Motor neuron (in vitro differentiated cells): Measurements from ENCODE around the gene INPP4B. TPM values are rescaled to one million over a fixed set of nuclear protein-coding genes. Genes with fewer than 3 reads are reported as not detected.

Source experiments
- ATAC-seq, 8 experiments: fragments of 200-7000 bp; cut with Tn5 transposase; replicated peaks in 6 of 8; 2 replicates each; pipeline ENCODE4 v1.8.0; 2021; ENCODE audit warnings: mild to moderate bottlenecking in 8 of 8, moderate library complexity in 8 of 8
- H3K27ac ChIP-seq, 2 donors: fragments of 250-450 bp; sonication (Bioruptor Pico); 2 replicates each; pipeline ENCODE4 v1.9.0; 2021; ENCODE audit warnings: antibody characterized with exemption in 2 of 2, mild to moderate bottlenecking in 2 of 2, moderate library complexity in 1 of 2
- H3K4me1 ChIP-seq, 2 donors: fragments of 250-450 bp; sonication (Bioruptor Pico); replicated peaks in 1 of 2; 2 replicates each; pipeline ENCODE4 v1.6.1; 2021; ENCODE audit warnings: antibody characterized with exemption in 2 of 2, mild to moderate bottlenecking in 2 of 2, moderate library complexity in 1 of 2
- H3K4me3 ChIP-seq, 5 donors: fragments of 250-450 bp; sonication (Bioruptor Pico); 2 replicates each; pipeline ENCODE4 v1.9.0; 2021; ENCODE audit warnings: antibody characterized with exemption in 5 of 5, mild to moderate bottlenecking in 5 of 5, moderate library complexity in 4 of 5
- WGBS, 10 experiments: fragments of 450-650 bp; shearing (Covaris generic); methylation state at CpG; one replicate each; pipeline ENCODE4 v1.0.0; 2022; 5-methylcytosine and 5-hydroxymethylcytosine counted together
- in situ Hi-C, 9 experiments: fragments of 400-800 bp; cut with MboI; loops; one replicate each; pipeline ENCODE4 v1.15.0; 2021; ENCODE audit warnings: low sequenced_read_pairs in 9 of 9, low pct_unique_long_range_greater_than_20kb in 2 of 9; ENCODE audit not compliant: unreplicated experiment in 9 of 9
- total RNA-seq, 8 experiments: library from RNA; unstranded; fragments of 300-600 nt; gene quantifications; 2 replicates each; pipeline versions ENCODE4 v1.2.3 to v1.2.4, GENCODE V29; 2022

Gene INPP4B
- total RNA-seq, 8 experiments from 2014 or later = 0.54 to 62.3 (median 3.9) TPM

GRCh38 chr4:142480244-142480643, 365.9 kb downstream of the INPP4B start:
- 17 to 100% (median 83%) methylated on average over 1 of the region's 1 CpG; no CpG with 5 or more reads in 4 of the 10 experiments for WGBS, 10 experiments
- in situ Hi-C loops = no loop called here
- ATAC-seq = no peak
- Histone ChIP-seq H3K4me1 (no peaks in the 10 kb centered on the region), H3K27ac (no peak overlapping the region), H3K4me3 (no peak overlapping the region)

DNA sequence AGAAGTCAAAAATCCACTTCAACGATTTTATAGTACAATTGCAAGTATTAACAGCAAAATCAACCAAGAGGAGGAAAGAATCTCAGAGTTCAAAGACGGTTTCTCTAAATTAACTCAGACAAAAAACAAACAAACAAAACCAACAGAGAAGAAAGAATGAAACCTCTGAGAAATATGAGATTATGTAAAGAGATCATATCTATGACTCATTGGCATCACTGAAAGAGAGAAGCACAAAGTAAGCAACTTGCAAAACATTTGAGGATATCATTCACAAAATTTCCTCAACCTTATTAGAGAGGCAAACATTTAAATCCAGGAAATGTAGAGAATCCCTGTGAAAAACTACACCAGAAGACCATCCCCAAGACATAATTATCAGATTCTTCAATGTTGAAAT, 370.4 kb downstream of the INPP4B start:
- 71 to 100% (median 81%) methylated on average over 2 of the region's 2 CpGs for WGBS, 10 experiments
- in situ Hi-C loops = no loop called here
- Histone ChIP-seq H3K4me1 (no peaks in the 10 kb centered on the region), H3K27ac (no peak overlapping the region), H3K4me3 (no peak overlapping the region)
- no peak for ATAC-seq

GRCh38 chr4:142474398-142475087, 371.6 kb downstream of the INPP4B start:
- peak in 3 of 8 experiments; percentile 26 to 58 (median 47) for ATAC-seq
- in situ Hi-C loops = no loop called here
- H3K4me3 ChIP-seq = no peak overlapping the region
- no peak overlapping the region for H3K27ac ChIP-seq
- 80 to 100% (median 100%) methylated on average over 1 to 3 of the region's 4 CpGs; no CpG with 5 or more reads in 7 of the 10 experiments for WGBS, 10 experiments
- no peaks in the 10 kb centered on the region for H3K4me1 ChIP-seq

GRCh38 chr4:142473960-142474338, 372.2 kb downstream of the INPP4B start:
- Histone ChIP-seq H3K4me3 (no peak overlapping the region), H3K4me1 (no peaks in the 10 kb centered on the region), H3K27ac (no peak overlapping the region)
- in situ Hi-C loops = no loop called here
- WGBS, 10 experiments = no CpG with 5 or more reads among the region's 4 CpGs
- no peak for ATAC-seq

DNA sequence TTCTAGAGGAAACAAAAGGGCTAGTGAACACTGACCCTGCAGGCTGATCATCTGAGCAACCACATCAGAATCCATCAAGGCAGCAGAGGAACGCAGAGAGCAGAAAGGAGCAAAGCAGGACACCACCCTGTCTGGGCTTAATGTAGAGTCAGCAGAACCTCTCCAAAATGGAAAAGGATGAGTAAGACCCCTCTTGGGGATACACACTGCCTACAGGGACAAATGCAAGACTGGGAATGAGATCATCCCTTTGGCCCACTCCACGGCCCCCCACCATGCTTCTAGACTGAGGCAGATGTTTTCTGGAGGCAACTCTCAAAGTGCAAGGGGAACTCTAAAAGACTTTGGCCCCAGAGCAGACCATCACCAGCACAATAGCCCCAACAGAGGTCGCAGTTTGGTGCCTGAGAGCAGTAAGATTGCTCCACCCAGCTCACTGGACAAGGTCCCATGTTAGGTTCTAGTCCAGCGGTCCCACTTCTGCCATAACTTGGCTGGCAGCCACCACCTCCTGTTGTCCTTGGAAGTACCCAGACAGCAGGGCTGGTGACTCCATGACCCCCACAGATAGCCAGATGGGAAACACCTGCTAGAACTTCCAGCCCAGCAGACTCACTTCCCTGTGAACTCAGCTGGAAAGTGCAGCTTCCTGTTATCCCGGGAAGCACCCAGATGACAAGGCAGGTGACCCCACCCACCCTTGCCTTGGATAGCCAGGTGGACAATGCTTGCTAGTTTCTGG, 372.7 kb downstream of the INPP4B start:
- no peaks in the 10 kb centered on the region for H3K4me1 ChIP-seq
- no peak for ATAC-seq
- H3K4me3 ChIP-seq = no peak overlapping the region
- in situ Hi-C loops = no loop called here
- WGBS, 10 experiments = 40 to 100% (median 82%) methylated on average over 1 to 2 of the region's 5 CpGs; no CpG with 5 or more reads in 4 of the 10 experiments
- H3K27ac ChIP-seq = no peak overlapping the region

DNA sequence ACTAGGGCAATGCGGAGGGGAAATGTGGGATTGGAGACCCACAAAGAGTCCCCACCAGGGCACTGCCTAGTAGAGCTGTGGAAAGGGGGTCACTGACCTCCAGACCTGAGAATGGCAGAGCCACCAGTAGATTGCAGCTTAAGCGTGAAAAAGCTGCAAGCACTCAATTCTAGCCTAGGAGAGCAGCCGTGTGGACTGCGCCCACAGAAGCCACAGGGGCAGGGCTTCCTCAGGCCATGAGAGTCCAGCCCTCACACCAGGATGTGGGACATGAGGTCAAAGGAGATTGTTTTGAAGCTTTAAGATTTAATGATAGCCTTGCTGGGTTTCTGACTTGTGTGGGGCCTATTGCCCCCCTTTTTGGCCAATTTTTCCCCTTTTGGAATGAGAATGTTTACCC, 379.0 kb downstream of the INPP4B start:
- no peak for ATAC-seq
- Histone ChIP-seq H3K27ac (no peak overlapping the region), H3K4me3 (no peak overlapping the region), H3K4me1 (no peaks in the 10 kb centered on the region)
- in situ Hi-C loops = no loop called here
- 89 to 100% (median 100%) methylated on average over 1 to 3 of the region's 4 CpGs; no CpG with 5 or more reads in 5 of the 10 experiments for WGBS, 10 experiments

DNA sequence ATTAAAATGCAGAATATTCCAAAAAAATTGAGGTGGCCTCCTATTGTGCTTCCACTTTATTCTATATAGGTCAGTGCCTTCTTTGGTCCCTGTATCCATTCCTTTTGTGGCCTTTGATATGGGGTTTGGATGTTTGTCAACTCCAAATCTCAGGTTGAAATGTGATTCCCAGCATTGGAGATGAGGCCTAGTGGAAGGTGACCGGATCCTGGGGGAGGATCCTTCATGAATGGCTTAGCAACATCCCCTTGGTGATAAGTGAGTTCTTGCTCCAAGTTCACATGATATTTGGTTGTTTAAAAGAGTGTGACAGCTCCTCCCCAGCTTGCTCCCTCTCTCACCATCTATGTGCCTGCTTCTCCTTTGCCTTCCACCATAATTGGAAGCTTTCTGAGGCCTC, 380.6 kb downstream of the INPP4B start:
- in situ Hi-C loops = no loop called here
- Histone ChIP-seq H3K4me1 (no peaks in the 10 kb centered on the region), H3K27ac (no peak overlapping the region), H3K4me3 (no peak overlapping the region)
- ATAC-seq = no peak
- 57 to 100% (median 86%) methylated on average over 1 of the region's 1 CpG; no CpG with 5 or more reads in 5 of the 10 experiments for WGBS, 10 experiments

DNA sequence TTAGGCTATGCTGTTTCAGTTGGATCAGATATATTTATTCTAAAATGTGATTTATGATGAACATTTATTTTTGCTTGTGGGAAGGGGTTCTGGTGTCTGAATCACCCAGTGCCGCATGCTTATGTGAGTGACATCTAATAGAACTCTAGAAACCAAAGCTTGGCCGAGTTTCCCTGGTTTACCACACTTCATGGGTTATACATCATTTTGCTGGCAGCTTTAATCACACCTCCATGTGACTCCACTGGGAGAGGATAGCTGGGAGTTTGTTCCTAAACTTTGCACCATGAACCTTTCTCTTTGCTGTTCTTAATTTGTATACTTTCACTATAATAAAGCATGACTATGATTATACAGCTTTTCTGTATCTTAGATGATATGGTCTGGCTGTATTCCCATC, 382.9 kb downstream of the INPP4B start:
- H3K4me1 ChIP-seq = no peaks in the 10 kb centered on the region
- no peak for ATAC-seq
- H3K27ac ChIP-seq = no peak overlapping the region
- H3K4me3 ChIP-seq = no peak overlapping the region
- WGBS, 10 experiments = 70 to 100% (median 83%) methylated on average over 1 to 2 of the region's 2 CpGs; no CpG with 5 or more reads in 3 of the 10 experiments
- in situ Hi-C loops = no loop called here

- ATAC-seq = no peak
- no peaks in the 10 kb centered on the region for H3K4me1 ChIP-seq
- no peak overlapping the region for H3K27ac ChIP-seq
- no peak overlapping the region for H3K4me3 ChIP-seq
- 6 to 88% (median 70%) methylated on average over 2 to 6 of the region's 6 CpGs; no CpG with 5 or more reads in 2 of the 10 experiments for WGBS, 10 experiments
- in situ Hi-C loops = no loop called here
Measured at GRCh38 chr4:142452161-142452855, 393.8 kb downstream of the INPP4B start.

DNA sequence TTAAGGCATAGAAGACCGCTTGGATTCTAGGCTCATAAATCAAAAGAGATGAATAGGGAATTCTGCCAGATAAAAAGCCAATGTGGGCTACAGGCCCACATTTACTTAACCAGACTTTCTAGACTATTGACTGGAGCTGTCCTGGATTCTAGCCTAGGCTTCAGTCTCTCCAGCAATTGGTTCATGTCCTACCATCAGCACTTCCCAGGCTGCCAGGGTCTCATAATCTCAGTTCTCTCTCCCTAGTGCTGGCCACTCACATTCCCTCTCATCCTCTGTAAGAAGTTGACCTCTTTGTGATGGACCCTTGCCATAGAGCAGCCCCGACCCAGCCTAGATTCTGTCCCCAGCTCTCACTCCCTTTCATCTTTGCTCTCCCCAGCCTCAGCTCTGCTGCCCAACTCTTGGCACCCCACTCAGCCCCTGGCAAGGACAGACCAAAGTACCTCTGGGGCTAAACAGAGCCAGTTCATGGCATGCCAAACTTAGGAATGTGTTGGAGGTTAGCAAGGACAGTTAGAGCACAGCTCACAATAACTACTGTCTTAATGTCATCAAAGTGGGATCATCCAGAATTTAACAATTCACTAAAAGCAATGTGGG, 396.2 kb downstream of the INPP4B start:
- Histone ChIP-seq H3K4me3 (no peak overlapping the region), H3K27ac (no peak overlapping the region), H3K4me1 (no peaks in the 10 kb centered on the region)
- no peak for ATAC-seq
- WGBS, 10 experiments = 80 to 100% (median 100%) methylated on average over 1 of the region's 2 CpGs; no CpG with 5 or more reads in 3 of the 10 experiments
- in situ Hi-C loops = no loop called here

DNA sequence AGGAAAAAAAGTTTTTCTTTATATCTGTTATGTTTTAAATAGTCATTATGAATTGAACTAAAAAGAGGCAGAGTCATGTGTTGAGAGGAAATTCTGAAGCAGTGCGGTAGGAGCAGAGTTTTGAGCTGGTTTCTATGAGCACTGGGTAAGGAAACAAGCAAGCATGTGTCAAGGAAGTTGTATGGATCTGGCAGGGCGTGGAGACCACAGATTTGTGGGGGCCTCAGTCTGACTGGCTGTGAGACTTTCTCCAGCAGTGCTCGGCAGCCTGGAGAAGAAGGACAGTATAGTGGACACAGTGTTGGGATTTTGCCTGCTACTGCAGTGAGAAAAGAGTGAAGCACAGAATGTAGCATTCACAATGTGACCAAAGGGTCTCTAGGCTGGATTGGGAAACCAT, 399.1 kb downstream of the INPP4B start:
- Histone ChIP-seq H3K4me3 (no peak overlapping the region), H3K4me1 (no peaks in the 10 kb centered on the region), H3K27ac (no peak overlapping the region)
- ATAC-seq = peak in 2 of 8 experiments; percentile 36 to 65
- in situ Hi-C loops = no loop called here
- WGBS, 10 experiments = 43 to 100% (median 85%) methylated on average over 1 to 3 of the region's 3 CpGs; no CpG with 5 or more reads in 1 of the 10 experiments

GRCh38 chr4:142443469-142443868, 402.6 kb downstream of the INPP4B start:
- H3K4me3 ChIP-seq = no peak overlapping the region
- WGBS, 10 experiments = 86 to 100% (median 95%) methylated on average over 1 to 5 of the region's 5 CpGs; no CpG with 5 or more reads in 1 of the 10 experiments
- no peak overlapping the region for H3K27ac ChIP-seq
- in situ Hi-C loops = no loop called here
- no peak for ATAC-seq
- no peaks in the 10 kb centered on the region for H3K4me1 ChIP-seq

DNA sequence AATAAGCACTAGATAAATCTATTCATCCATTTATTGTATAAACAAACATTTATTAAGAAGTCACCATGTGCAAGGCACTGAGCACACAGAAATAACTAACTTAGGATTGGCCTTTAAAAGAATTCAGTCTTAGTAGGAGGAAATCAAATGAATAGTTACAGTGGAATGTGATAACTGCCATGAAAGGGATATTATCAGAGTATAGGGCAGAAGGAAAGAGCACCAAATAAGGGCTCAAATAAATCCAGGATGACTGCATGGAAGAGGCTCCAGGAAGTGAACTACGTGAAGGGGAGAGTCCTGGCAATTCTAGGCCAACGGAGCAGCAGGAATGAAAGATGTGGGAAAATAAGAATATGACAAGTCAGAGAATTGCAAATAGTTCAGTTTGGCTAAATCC, 406.0 kb downstream of the INPP4B start:
- in situ Hi-C loops = no loop called here
- Histone ChIP-seq H3K4me3 (no peak overlapping the region), H3K4me1 (no peaks in the 10 kb centered on the region), H3K27ac (no peak overlapping the region)
- peak in 1 of 8 experiments; percentile 56 for ATAC-seq
- 39 to 94% (median 78%) methylated on average over 2 of the region's 2 CpGs; no CpG with 5 or more reads in 2 of the 10 experiments for WGBS, 10 experiments
